LHCN-M2 (cell line): ENCODE results near the gene CTSE. TPM values are rescaled to one million over a fixed set of nuclear protein-coding genes. Genes with fewer than 3 reads are reported as not detected.

ENCODE experiments used
- DNase-seq: peaks from one replicate; pipeline ENCODE4 v3.0.0-alpha.2; 2012; ENCODE audit warnings: low read depth
- total RNA-seq: library from RNA; depleted of rRNA; stranded (reverse); fragments of >200 nt; gene quantifications from 2 replicates; pipeline ENCODE4 v1.2.3, GENCODE V29; 2014

Gene CTSE
- total RNA-seq, 1 experiment from 2014 or later: not detected

DNA sequence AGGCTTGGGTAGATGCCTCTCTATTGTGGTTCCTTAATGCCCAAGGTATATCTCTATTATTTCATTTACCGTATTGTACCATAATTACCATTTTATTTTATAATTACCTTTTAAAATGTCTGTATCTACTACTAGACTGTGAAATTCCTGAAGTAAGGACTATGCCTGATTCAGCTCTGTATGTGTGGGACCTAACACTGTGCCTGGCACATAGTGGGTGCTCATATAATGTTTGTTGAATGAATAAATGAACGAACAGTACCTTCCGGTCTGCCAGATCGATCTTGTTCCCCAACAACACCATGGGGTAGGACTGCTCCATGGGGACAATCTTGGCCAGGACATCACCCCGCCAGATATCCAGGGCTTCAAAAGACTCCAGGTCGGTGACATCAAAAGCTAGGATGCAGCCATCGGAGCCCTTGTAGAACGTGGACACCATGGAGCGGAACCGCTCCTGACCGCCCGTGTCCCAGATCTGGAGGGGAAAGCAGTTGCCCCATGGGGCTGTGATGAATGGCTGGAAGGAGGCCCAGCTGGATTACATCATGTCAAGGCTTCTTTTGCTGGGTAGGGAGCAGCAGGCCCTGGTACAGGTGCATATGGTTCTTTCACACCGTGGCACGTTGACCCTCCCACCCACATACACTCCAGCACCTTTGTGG is 31.3 kb downstream of the CTSE start:
- DNase-seq: no peak

DNA sequence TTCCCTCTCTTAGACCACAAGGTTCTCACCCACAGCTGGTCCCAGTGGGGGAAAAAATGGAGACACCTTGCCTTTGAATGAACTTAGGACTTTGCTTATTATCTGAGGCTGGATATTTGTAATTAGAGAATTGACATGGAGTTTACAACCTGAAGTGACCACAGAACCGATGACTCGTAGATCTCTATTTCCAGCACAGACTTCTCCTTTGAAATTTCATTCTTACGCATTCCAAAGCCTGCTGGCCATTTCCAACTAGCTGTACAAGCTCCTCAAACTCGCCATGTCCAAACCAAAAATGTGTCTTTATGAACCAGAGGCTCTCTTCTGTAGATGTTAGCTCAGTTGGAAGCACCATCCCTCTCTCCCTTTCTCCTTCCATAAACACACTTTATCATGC is 32.5 kb downstream of the CTSE start:
- DNase-seq: peak; percentile 55

GRCh38 chr1:205990226-205990625 is 33.5 kb downstream of the CTSE start:
- no peak for DNase-seq

DNA sequence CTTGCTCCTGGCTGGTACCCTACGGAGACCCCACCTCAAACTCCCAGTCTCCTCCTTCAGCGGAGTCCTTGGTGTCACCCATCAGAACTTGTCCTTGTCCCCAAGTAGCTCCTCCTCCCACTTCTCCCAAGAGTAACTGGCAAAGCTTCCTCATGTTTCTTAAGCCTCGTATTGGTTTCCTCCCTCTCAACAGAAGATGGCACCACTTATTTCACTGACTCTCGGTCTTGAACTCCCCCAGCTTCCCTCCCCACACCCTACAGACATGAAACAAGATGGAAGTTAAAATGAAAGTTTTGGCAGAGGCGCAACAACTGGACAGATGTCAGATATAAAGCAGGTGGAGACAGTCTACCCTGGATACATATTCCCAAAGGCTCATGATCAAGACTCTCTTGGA is 33.9 kb downstream of the CTSE start:
- no peak for DNase-seq

- DNase-seq: no peak
Observed at GRCh38 chr1:205988585-205988995, 35.1 kb downstream of the CTSE start.

DNA sequence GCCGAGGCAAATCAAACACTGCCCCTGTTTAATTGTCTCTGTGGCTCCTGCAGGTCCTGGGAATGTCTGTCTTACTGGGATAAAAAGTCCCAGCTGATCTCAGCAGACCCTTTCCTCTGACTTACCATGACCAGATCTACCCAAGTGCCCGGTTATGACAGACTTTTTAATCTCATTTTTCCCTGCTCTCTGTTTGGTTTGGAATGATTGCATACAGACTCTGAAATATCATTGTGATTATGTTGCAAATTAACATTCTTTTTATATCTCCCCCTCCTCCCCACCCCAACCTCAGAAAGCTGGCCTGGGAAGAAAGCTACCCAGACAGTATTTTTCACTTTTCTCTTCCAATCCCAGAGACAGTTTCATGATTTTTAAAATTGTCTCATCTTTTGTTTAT is 36.8 kb downstream of the CTSE start:
- no peak for DNase-seq

DNA sequence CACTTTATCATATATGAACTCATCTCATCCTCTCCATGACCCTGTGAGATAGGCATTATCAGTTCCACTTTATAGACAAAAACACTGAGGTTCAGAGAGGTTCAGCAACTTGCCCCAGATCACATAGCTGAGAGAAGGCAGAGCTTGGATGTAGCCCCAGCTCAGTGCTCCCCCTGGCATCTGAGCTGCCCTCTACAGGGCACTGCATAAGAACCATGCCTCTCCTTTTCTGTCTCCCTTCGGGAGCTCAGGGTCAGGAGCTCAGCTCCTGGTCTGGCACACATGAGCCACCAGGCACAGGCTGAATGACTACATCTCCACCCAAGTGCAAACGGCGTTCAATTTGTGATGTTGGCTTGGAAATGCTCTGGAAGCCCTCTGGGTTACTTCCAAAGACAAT is 37.4 kb downstream of the CTSE start:
- DNase-seq: no peak

- no peak for DNase-seq
Observed at GRCh38 chr1:205985330-205986005, 38.2 kb downstream of the CTSE start.

GRCh38 chr1:205983925-205984725 is 39.6 kb downstream of the CTSE start:
- DNase-seq: peak; percentile 69

DNA sequence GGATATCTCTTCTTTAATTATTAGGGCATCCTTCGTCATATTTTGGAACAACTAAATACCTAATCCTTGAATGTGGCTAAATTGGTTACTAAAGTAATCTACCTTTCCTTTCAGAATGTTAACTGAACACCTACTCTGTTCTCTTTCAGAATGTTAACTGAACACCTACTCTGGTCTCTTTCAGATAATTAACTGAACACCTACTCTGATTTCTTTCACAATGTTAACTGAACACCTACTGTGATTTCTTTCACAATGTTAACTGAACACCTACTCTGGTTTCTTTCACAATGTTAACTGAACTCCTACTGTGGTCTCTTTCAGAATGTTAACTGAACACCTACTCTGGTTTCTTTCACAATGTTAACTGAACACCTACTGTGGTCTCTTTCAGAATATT is 42.4 kb downstream of the CTSE start:
- no peak for DNase-seq

GRCh38 chr1:205980237-205980870 is 43.3 kb downstream of the CTSE start:
- peak; percentile 77 for DNase-seq

GRCh38 chr1:205979301-205979700 is 44.4 kb downstream of the CTSE start:
- no peak for DNase-seq

- DNase-seq: no peak
Observed at GRCh38 chr1:205978676-205979075, 45.0 kb downstream of the CTSE start.

DNA sequence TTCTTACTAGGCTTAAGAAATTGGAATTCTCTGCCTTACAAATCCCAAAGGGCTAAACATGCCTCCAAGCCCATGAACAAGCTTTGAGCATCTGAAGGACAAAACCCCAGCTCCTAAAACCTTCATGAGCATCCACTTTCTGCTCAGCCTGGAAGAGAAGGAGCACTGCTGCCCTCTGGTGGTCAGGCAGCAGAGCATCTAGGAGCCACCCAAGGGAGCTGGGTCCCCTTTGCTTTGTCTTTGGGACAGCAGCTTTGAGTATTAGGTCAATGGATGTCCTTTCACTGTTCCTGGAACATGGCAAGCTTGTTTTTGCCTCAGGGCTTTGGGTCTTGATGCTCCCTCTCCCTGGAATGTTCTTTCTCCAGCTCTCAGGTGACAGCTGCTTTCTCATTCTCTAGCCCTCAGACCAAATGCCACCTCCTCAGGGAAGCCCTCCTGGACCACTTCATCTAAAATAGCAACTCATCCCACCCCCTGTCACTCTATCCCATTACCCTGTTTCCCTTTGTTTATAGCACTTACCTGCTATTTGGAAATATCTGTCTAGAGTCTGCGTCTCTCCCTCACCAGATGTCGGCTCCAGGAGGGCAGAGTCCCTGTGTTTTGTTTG is 46.2 kb downstream of the CTSE start:
- peak; percentile 78 for DNase-seq

DNA sequence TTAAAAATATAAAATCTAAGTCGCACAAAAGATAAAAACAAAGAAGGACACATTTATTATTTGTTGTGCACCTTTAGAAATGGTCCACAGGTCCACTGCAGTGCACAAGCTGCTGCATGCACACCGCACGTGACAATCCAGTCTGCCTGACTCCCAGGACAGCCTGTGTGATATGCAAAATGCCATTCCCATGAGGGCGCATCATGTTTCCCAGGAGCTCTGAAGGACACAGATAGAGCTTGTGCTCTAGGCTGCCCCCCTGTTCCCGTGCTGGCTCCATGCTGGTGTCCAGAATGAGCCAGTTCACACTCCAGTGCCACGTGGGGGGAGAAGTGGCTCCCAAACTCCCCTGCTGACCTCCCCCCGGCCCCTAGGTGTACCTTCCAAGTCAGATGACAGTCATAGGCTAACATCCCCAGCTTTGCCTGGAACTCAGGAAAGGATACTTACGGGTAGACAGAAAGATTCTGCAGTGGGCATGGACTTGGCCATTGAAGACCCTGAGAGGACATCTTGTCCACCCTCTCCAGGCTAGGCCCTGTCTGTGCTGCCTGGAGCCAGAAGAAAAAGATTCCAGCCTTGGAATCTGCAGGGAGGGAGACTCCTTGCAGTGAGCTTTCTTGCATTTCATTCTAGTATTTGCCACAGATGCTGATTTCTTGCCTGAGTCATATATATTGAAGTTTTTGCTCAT is 46.8 kb downstream of the CTSE start:
- DNase-seq: peak; percentile 49

- no peak for DNase-seq
Observed at GRCh38 chr1:205976036-205976435, 47.7 kb downstream of the CTSE start.

DNA sequence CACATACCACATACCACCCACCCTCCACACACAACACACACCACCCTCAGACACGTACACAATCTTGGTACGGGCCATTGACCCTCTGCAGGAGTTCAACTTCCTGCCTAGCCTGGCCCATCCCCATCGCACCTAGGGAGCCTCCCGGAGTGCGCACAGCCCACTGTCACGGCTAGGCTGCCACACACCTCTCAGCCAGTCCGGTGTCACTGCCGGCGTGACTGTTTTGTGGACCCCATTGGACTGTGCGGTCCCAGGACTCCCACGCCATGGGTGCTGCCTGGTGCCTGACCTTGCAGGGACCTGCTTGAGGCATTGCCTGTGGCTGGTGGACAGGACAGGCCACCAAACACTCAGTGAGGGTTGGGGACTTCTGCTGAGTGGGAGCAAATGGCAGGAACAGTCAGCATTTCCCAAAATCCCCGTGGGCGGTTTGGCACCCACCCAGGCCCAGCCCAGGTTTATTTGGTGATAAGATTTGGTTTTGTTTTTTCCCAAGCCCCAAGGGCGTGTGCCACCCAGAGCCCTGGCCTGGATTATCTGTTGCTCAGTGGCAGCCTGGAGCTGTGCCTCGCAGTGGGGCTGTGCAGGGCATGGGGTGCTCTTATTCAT is 48.2 kb downstream of the CTSE start:
- no peak for DNase-seq

GRCh38 chr1:205974712-205975111 is 49.0 kb downstream of the CTSE start:
- no peak for DNase-seq

DNA sequence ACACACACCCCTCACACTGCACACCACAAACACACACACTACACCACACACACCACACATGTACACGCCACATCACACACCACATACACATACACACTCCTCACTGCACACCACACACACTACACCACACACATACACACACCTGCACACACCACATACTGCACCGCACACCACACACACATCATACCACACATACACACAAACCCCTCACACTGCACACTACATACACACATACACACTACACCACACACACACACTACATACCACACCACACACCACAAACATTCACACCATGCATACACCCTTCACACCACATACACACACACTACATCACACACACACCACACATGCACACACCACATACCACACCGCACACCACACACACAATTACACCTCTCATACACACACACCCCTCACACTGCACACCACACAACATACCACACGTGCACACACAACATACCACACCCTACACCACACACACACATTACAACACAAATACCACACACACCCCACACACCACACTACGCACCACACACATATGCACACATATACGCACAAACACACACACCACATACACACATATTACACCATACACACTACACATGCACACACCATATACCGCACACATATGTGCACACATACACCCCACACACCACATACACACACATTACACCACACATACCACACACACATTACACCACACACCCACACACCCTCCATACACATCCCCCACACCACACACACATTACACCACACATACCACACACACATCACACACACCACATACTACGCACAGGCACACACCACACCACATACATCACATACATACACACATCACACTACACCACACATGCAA is 50.1 kb downstream of the CTSE start:
- no peak for DNase-seq
